BLaER1 treated with 17β-estradiol and CSF1 and Interleukin-3, amounts not matched to agents 10 nM and 100 nM (cell line): ENCODE measurements around the gene NMT1.

Experiments
- H3K27ac ChIP-seq, 11 experiments: shearing (Covaris generic); formaldehyde crosslinking; 2 replicates each; pipeline ENCODE4 v1.8.1; 2022
- H3K27me3 ChIP-seq, 11 experiments: shearing (Covaris generic); formaldehyde crosslinking; 2 replicates each; pipeline ENCODE4 v1.8.1; 2022
- H3K36me3 ChIP-seq, 11 experiments: shearing (Covaris generic); formaldehyde crosslinking; 2 replicates each; pipeline ENCODE4 v1.8.1; 2022
- H3K4me1 ChIP-seq, 10 experiments: shearing (Covaris generic); formaldehyde crosslinking; 2 replicates each; pipeline ENCODE4 v1.8.1; 2022
- H3K4me2 ChIP-seq, 11 experiments: shearing (Covaris generic); formaldehyde crosslinking; 2 replicates each; pipeline ENCODE4 v1.8.1; 2022
- H3K4me3 ChIP-seq, 10 experiments: shearing (Covaris generic); formaldehyde crosslinking; 2 replicates each; pipeline ENCODE4 v1.8.1; 2022
- H3K9ac ChIP-seq, 11 experiments: shearing (Covaris generic); formaldehyde crosslinking; 2 replicates each; pipeline ENCODE4 v1.8.1; 2022
- H3K9me3 ChIP-seq, 11 experiments: shearing (Covaris generic); formaldehyde crosslinking; replicated peaks in 1 of 11; 2 replicates each; pipeline ENCODE4 v1.8.1; 2022
- H4K20me1 ChIP-seq, 11 experiments: shearing (Covaris generic); formaldehyde crosslinking; 2 replicates each; pipeline ENCODE4 v1.8.1; 2022
- Cebpa-rat ChIP-seq, 11 experiments: shearing (Covaris generic); IDR thresholded peaks; 2 replicates each; pipeline ENCODE4 v1.8.1; 2022

NMT1 gene

DNA sequence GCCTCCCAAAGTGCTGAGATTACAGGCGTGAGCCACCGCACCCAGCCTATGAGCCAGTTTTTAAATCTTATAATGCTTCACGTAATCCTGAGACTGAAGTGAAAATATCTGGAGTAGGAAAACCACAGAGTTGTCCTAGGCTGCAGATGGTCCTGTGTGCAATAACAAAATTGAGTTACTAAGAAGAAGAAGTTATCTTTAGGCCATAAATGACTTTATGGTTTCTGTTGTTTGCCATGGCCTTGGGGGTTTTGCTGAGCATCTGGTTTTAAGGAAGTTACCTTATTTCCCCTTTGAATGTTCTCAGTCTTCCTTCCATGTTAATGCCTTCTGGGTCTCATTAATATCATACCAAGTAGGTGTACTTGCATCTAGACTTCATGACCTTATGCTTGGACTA is 16.5 kb downstream of the NMT1 start:
- peaks cover 13 to 96% (median 75%) of the 10 kb centered on the region in 11 experiments; a peak in 17 of 22 replicates for H4K20me1 ChIP-seq
- peak overlapping the region; percentile 25 to 63 (median 59); a peak in 19 of 22 replicates for H3K9ac ChIP-seq
- H3K36me3 ChIP-seq: peaks cover 46 to 94% (median 84%) of the 10 kb centered on the region in 11 experiments
- no peaks in the 10 kb centered on the region for H3K9me3 ChIP-seq
- no peak for TF ChIP-seq Cebpa-rat (IDR thresholded peaks at IDR 0.05)
- peak overlapping the region; percentile 65 to 84 (median 78); a peak in 21 of 22 replicates for H3K27ac ChIP-seq
- H3K4me1 ChIP-seq: peaks cover 21 to 49% (median 42%) of the 10 kb centered on the region in 10 experiments
- H3K4me2 ChIP-seq: peak overlapping the region; percentile 26 to 81 (median 67)
- H3K4me3 ChIP-seq: 0 out of 20 replicates have a peak overlapping the region, but pooled peaks of 2 of the 10 experiments have one; percentile 2 to 7
- H3K27me3 ChIP-seq: no peaks in the 10 kb centered on the region

GRCh38 chr17:45081047-45081703 is 20.1 kb downstream of the NMT1 start:
- no peak overlapping the region; a peak in 1 of 22 replicates for H3K27ac ChIP-seq
- no peak overlapping the region for H3K4me2 ChIP-seq
- TF ChIP-seq Cebpa-rat (IDR thresholded peaks at IDR 0.05): no peak
- H3K4me1 ChIP-seq: peaks cover 20 to 33% (median 26%) of the 10 kb centered on the region in 10 experiments
- H3K4me3 ChIP-seq: no peak overlapping the region
- peaks cover 64 to 95% (median 86%) of the 10 kb centered on the region in 11 experiments for H3K36me3 ChIP-seq
- H4K20me1 ChIP-seq: peaks cover 9 to 71% (median 52%) of the 10 kb centered on the region in 11 experiments; a peak in 18 of 22 replicates
- H3K9me3 ChIP-seq: no peaks in the 10 kb centered on the region
- no peaks in the 10 kb centered on the region for H3K27me3 ChIP-seq
- H3K9ac ChIP-seq: no peak overlapping the region

DNA sequence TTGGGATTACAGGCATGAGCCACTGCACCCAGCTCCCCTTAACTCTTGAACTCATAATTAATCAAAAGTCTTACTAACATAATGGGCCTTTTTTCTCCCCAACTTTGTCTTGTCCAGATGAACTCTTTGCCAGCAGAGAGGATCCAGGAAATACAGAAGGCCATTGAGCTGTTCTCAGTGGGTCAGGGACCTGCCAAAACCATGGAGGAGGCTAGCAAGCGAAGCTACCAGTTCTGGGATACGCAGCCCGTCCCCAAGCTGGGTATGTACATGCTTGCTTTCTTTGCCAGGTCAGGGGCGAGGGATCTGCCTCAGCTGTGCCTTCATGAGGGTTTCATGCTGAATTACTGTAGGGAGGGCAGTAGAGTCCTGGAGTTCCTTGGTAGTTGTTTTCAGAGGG is 25.3 kb downstream of the NMT1 start:
- Histone ChIP-seq H3K36me3 (peaks cover 99 to 100% (median 100%) of the 10 kb centered on the region in 11 experiments), H3K4me2 (no peak overlapping the region), H3K9me3 (no peaks in the 10 kb centered on the region), H3K4me1 (peaks cover 0 to 17% (median 0%) of the 10 kb centered on the region in 10 experiments; a peak in 2 of 20 replicates), H3K9ac (no peak overlapping the region; a peak in 1 of 22 replicates), H3K27ac (no peak overlapping the region), H3K4me3 (no peak overlapping the region), H3K27me3 (no peaks in the 10 kb centered on the region), H4K20me1 (peaks cover 0 to 65% (median 29%) of the 10 kb centered on the region in 11 experiments; a peak in 16 of 22 replicates)
- TF ChIP-seq Cebpa-rat (IDR thresholded peaks at IDR 0.05): no peak

DNA sequence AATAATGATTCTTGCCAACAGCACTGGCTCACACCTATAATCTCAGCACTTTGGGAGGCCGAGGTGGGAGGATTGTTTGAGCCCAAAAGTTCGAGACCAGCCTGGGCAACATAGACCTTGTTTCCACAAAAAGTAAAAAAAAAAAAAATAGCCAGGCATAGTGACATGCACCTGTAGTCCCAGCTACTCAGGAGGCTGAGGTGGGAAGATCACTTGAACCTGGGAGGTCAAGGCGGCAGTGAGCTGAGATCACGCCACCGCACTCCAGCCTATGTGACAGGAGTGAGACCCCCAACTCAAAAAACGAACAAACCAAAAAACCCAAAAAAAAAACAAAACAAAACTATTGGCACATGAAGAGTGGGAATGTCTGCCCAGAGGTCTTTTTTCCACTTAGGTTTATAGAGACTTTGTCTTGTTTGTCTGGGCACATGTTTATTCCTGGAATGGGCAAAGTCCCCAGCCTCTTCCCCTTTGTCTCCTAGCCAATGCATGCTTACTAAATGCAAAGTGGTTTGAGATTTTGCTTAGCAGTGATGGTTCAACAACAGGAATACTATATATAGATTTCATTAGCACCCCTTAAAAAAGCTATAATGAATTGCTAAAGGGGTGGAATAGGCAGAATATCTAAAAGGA is 25.9 kb downstream of the NMT1 start:
- Histone ChIP-seq H3K4me1 (peaks cover 0 to 17% (median 0%) of the 10 kb centered on the region in 10 experiments; a peak in 2 of 20 replicates), H3K27ac (no peak overlapping the region), H3K36me3 (peaks cover 99 to 100% (median 100%) of the 10 kb centered on the region in 11 experiments), H3K9ac (no peak overlapping the region; a peak in 1 of 22 replicates), H4K20me1 (peaks cover 0 to 64% (median 29%) of the 10 kb centered on the region in 11 experiments; a peak in 16 of 22 replicates), H3K4me3 (no peak overlapping the region), H3K9me3 (no peaks in the 10 kb centered on the region), H3K27me3 (no peaks in the 10 kb centered on the region), H3K4me2 (no peak overlapping the region)
- TF ChIP-seq Cebpa-rat (IDR thresholded peaks at IDR 0.05): no peak

GRCh38 chr17:45087504-45087975 is 26.4 kb downstream of the NMT1 start:
- Histone ChIP-seq H3K27ac (peak overlapping the region in 1 of 11 experiments; percentile 16; a peak in 1 of 22 replicates), H3K4me2 (no peak overlapping the region)

GRCh38 chr17:45087978-45088377 is 26.9 kb downstream of the NMT1 start:
- no peak for TF ChIP-seq Cebpa-rat (IDR thresholded peaks at IDR 0.05)
- H3K4me3 ChIP-seq: no peak overlapping the region
- H3K27ac ChIP-seq: peak overlapping the region in 1 of 11 experiments; percentile 16; a peak in 1 of 22 replicates
- H3K4me2 ChIP-seq: no peak overlapping the region
- H3K36me3 ChIP-seq: peaks cover 99 to 100% (median 100%) of the 10 kb centered on the region in 11 experiments
- H3K9me3 ChIP-seq: no peaks in the 10 kb centered on the region
- peaks cover 0 to 70% (median 38%) of the 10 kb centered on the region in 11 experiments; a peak in 17 of 22 replicates for H4K20me1 ChIP-seq
- no peaks in the 10 kb centered on the region for H3K27me3 ChIP-seq
- H3K9ac ChIP-seq: peak overlapping the region in 2 of 11 experiments; percentile 16 to 23; a peak in 3 of 22 replicates
- H3K4me1 ChIP-seq: peaks cover 0 to 17% (median 0%) of the 10 kb centered on the region in 10 experiments; a peak in 2 of 20 replicates

More at GRCh38 chr17:45087504-45087975, 26.4 kb downstream of the NMT1 start:
- no peak for TF ChIP-seq Cebpa-rat (IDR thresholded peaks at IDR 0.05)
- Histone ChIP-seq H3K4me1 (peaks cover 0 to 17% (median 0%) of the 10 kb centered on the region in 10 experiments; a peak in 2 of 20 replicates), H3K36me3 (peaks cover 99 to 100% (median 100%) of the 10 kb centered on the region in 11 experiments), H3K9ac (peak overlapping the region in 1 of 11 experiments; percentile 16; a peak in 1 of 22 replicates), H4K20me1 (peaks cover 0 to 66% (median 33%) of the 10 kb centered on the region in 11 experiments; a peak in 17 of 22 replicates), H3K27me3 (no peaks in the 10 kb centered on the region), H3K4me3 (no peak overlapping the region), H3K9me3 (no peaks in the 10 kb centered on the region)

GRCh38 chr17:45088741-45089140 is 27.6 kb downstream of the NMT1 start:
- no peaks in the 10 kb centered on the region for H3K9me3 ChIP-seq
- peaks cover 0 to 17% (median 0%) of the 10 kb centered on the region in 10 experiments; a peak in 2 of 20 replicates for H3K4me1 ChIP-seq
- H3K27me3 ChIP-seq: no peaks in the 10 kb centered on the region
- H3K4me2 ChIP-seq: no peak overlapping the region
- TF ChIP-seq Cebpa-rat (IDR thresholded peaks at IDR 0.05): no peak
- H3K9ac ChIP-seq: peak overlapping the region in 1 of 11 experiments; percentile 29; a peak in 1 of 22 replicates
- H3K4me3 ChIP-seq: no peak overlapping the region
- no peak overlapping the region for H3K27ac ChIP-seq
- peaks cover 99 to 100% (median 100%) of the 10 kb centered on the region in 11 experiments for H3K36me3 ChIP-seq
- H4K20me1 ChIP-seq: peaks cover 0 to 78% (median 45%) of the 10 kb centered on the region in 11 experiments; a peak in 18 of 22 replicates

GRCh38 chr17:45090711-45091110 is 29.6 kb downstream of the NMT1 start:
- Histone ChIP-seq H3K27me3 (no peaks in the 10 kb centered on the region), H4K20me1 (peaks cover 6 to 85% (median 43%) of the 10 kb centered on the region in 11 experiments; a peak in 21 of 22 replicates), H3K9me3 (no peaks in the 10 kb centered on the region), H3K4me1 (peaks cover 0 to 17% (median 2%) of the 10 kb centered on the region in 10 experiments; a peak in 6 of 20 replicates), H3K36me3 (peaks cover 99 to 100% (median 100%) of the 10 kb centered on the region in 11 experiments), H3K4me2 (no peak overlapping the region), H3K9ac (no peak overlapping the region), H3K27ac (no peak overlapping the region), H3K4me3 (no peak overlapping the region)
- TF ChIP-seq Cebpa-rat (IDR thresholded peaks at IDR 0.05): no peak
